Osteocyte (in vitro differentiated cells): ENCODE measurements around the gene RARA. TPM values are rescaled to one million over a fixed set of nuclear protein-coding genes. Genes with fewer than 3 reads are reported as not detected.
A peak's percentile ranks its signal among the peaks of the same experiment; 100 is the strongest.

Source experiments
- DNase-seq: peaks from one replicate; pipeline ENCODE4 v3.0.0; 2021; ENCODE audit warnings: mixed read lengths; ENCODE audit not compliant: unreplicated experiment; ENCODE audit errors: extremely low spot score
- H3K27ac Mint-ChIP-seq: one replicate; pipeline ENCODE4 v1.8.0; 2021; ENCODE audit warnings: mild to moderate bottlenecking, mixed read lengths; ENCODE audit not compliant: unreplicated experiment
- H3K27me3 Mint-ChIP-seq: one replicate; pipeline ENCODE4 v1.8.0; 2021; ENCODE audit warnings: mixed read lengths; ENCODE audit not compliant: unreplicated experiment
- H3K36me3 Mint-ChIP-seq: one replicate; pipeline ENCODE4 v1.8.0; 2021; ENCODE audit warnings: mixed read lengths; ENCODE audit not compliant: unreplicated experiment
- H3K4me1 Mint-ChIP-seq: one replicate; pipeline ENCODE4 v1.8.0; 2021; ENCODE audit warnings: mixed read lengths; ENCODE audit not compliant: unreplicated experiment
- H3K4me3 Mint-ChIP-seq: one replicate; pipeline ENCODE4 v1.8.0; 2021; ENCODE audit warnings: mild to moderate bottlenecking, moderate library complexity, mixed read lengths; ENCODE audit not compliant: unreplicated experiment
- H3K9me3 Mint-ChIP-seq: one replicate; pipeline ENCODE4 v1.8.0; 2021; ENCODE audit warnings: mixed read lengths; ENCODE audit not compliant: unreplicated experiment
- total RNA-seq: library from RNA; stranded (reverse); gene quantifications from 2 replicates; pipeline ENCODE4 v1.2.1, GENCODE V29; 2021
- TF ChIP-seq, protein P1 (sequence below): fragments of 200-600 bp; sonication (generic); IDR thresholded peaks from 2 replicates; pipeline ENCODE4 v1.5.0; 2021; ENCODE audit warnings: antibody characterized with exemption, mild to moderate bottlenecking, moderate library complexity

The RARA gene
- total RNA-seq, 1 donor from 2014 or later: 62.6 TPM

DNA sequence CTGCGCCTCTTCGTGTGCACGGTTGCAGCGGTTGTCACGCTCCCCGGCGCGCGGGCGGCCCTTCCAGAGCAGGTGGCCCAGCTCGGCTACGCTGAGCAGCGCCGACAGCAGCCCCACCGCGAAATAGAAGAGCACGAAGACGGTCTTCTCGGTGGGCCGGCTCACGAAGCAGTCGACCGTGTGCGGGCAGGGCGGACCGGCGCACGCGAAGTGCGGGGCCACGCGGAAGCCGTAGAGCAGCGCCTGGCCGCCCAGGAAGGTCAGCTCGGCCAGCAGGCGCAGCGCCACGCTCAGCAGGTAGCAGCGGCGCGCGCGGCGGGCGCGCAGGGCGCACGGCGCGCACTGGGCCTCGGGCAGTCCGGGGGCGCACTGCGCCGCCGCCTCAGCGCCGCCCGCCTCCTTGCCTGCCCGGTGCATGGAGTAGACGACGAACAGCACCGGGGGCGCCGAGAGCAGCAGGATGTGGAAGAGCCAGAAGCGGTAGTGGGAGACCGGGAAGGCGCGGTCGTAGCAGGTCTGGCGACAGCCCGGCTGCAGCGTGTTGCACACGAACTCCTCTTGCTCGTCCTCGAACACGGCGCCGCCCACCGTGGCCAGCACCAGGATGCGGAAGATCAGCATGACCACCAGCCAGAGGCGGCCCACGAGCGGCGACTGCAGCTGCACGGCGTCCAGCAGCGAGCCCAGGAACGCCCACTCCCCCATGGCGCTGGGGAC is 54.3 kb downstream of the RARA start:
- no peaks in the 10 kb centered on the region for H3K9me3 Mint-ChIP-seq
- H3K27me3 Mint-ChIP-seq: no peaks in the 10 kb centered on the region
- TF ChIP-seq, protein P1, sequence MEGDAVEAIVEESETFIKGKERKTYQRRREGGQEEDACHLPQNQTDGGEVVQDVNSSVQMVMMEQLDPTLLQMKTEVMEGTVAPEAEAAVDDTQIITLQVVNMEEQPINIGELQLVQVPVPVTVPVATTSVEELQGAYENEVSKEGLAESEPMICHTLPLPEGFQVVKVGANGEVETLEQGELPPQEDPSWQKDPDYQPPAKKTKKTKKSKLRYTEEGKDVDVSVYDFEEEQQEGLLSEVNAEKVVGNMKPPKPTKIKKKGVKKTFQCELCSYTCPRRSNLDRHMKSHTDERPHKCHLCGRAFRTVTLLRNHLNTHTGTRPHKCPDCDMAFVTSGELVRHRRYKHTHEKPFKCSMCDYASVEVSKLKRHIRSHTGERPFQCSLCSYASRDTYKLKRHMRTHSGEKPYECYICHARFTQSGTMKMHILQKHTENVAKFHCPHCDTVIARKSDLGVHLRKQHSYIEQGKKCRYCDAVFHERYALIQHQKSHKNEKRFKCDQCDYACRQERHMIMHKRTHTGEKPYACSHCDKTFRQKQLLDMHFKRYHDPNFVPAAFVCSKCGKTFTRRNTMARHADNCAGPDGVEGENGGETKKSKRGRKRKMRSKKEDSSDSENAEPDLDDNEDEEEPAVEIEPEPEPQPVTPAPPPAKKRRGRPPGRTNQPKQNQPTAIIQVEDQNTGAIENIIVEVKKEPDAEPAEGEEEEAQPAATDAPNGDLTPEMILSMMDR: no peak
- peak overlapping the region; percentile 76 for H3K4me3 Mint-ChIP-seq
- H3K27ac Mint-ChIP-seq: no peak overlapping the region
- peaks cover 19% of the 10 kb centered on the region for H3K4me1 Mint-ChIP-seq
- DNase-seq: no peak
- H3K36me3 Mint-ChIP-seq: no peaks in the 10 kb centered on the region

DNA sequence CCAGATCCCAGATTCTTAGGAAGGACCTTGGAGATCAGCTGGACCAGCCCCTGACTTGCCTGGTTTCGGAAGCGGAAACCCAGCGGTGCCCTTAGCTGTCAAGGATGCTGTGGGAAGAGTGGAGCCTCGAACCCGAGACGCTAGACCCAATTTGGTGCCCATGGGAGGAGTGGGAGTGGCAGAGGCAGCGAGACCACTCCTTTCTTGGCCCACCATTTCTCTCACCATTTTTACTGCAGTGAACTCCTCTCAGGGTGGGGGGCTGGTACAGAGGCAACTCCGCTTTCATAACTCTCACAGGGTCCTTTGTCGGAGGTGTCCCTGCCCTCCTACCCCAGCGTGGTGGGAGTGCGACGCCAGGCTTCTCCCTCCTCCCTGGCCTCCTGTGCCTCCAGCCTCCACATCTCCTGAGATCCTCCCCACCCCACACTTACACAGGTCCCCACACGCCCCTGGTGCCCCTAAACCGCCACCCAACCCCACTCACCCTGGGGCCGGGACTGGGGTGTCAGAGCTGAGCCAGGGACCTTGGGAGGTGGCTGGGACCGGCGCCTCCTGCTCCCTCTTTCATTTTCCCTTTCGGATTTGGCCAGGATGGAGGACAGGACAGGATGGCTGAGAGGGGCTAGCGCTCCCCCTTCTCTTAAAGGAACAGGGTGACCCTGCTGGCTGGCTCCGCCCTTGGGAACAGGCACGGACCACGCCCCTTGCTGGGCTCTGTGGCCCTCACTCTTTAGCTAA is 55.3 kb downstream of the RARA start, which contains the start of gene GJD3:
Gene GJD3, minus strand, starts transcription at position 617 of the 741 bp plus-strand sequence. CDS start 922 bp downstream, outside the sequence.
- Mint-ChIP-seq H3K36me3 (no peaks in the 10 kb centered on the region), H3K4me1 (peaks cover 13% of the 10 kb centered on the region)

DNA sequence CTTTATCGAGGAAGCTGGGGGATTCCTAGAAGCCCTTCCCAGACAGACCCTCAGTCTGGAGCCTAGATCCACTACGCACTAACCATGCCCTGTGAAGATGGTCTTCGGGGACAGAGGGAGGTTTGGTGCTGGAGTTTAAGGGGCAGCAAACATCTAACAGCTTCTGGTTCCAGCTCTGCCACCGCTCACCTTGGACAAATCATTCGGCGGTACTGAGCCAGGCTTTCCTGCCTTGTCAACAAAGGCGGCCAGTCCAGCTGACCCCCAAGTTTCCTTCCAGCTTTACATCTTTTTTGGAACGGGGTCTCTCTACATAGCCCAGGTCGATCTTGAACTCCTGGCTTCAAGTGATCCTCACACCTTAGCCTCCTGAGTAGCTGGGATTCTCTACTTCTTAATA is 55.9 kb downstream of the RARA start:
- H3K27me3 Mint-ChIP-seq: no peaks in the 10 kb centered on the region
- H3K27ac Mint-ChIP-seq: no peak overlapping the region
- H3K9me3 Mint-ChIP-seq: no peaks in the 10 kb centered on the region
- TF ChIP-seq, protein P1: no peak
- H3K36me3 Mint-ChIP-seq: no peaks in the 10 kb centered on the region
- H3K4me3 Mint-ChIP-seq: peak overlapping the region; percentile 51
- DNase-seq: no peak
- H3K4me1 Mint-ChIP-seq: peaks cover 13% of the 10 kb centered on the region

More for the DNA sequence above, 55.3 kb downstream of the RARA start, which contains the start of gene GJD3:
- no peaks in the 10 kb centered on the region for H3K27me3 Mint-ChIP-seq
- H3K27ac Mint-ChIP-seq: no peak within 1 kb of the TSS
- TF ChIP-seq, protein P1: no peak
- peak within 1 kb of the TSS; percentile 76 for H3K4me3 Mint-ChIP-seq
- no peak for DNase-seq
- H3K9me3 Mint-ChIP-seq: no peaks in the 10 kb centered on the region

DNA sequence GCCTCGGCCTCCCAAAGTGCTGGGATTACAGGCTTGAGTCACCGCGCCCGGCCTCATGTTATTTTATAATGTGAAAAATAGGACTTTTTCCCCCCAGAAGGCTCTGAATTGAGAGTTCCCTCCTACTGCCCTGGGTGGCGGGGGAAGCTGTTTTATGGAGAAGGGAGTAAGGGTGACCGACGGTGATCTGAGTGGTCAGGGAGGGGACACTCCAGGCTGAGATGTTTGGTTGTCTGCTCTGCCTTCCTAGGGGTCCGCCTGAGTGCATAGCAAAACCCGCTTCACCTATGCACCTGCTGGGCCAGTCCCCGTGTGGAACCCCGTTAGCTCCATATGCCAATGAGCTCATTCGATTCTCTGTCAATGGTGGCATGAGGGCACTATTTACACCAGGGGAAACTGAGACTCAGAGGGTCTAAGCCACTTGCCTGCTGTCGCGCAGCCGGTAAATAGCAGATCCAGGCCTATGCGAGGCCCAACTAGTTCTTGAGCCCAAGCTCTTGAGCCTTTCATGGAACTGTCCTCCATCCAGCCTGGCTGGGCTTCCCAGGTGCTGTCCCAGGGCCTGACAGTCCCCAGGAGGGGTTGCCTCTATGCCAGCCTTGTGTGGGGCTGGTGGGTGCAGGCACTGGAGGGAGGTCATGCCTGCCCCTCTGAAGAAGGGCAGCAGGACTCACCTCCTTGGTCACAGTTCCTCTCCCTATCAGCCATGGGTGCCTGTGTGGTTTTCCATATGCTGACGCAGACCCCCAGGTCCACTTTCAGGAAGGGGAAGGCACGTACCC is 57.3 kb downstream of the RARA start:
- Mint-ChIP-seq H3K36me3 (no peaks in the 10 kb centered on the region), H3K27ac (no peak overlapping the region), H3K9me3 (no peaks in the 10 kb centered on the region), H3K4me1 (peaks cover 11% of the 10 kb centered on the region), H3K27me3 (no peaks in the 10 kb centered on the region), H3K4me3 (no peak overlapping the region)
- TF ChIP-seq, protein P1: no peak
- DNase-seq: no peak
